ENCODE measurements around the gene MME.

GRCh38 chr3:155193868-155194267 lies 113.7 kb downstream of the MME start:
- TF ChIP-seq CTCF (IDR thresholded peaks at IDR 0.05) (no peak), POLR2A (IDR thresholded peaks at IDR 0.05) (no peak)
